Tibial artery (tissue), 4 donors: ENCODE measurements around the gene SLC39A11.

ENCODE experiments used
- DNase-seq, 2 donors: peaks; one replicate each; pipeline ENCODE4 v3.0.0-alpha.2; 2019
- H3K27ac ChIP-seq, 2 donors: fragments of 200-600 bp; sonication (generic) in 1 of 2; 1 replicate in 1 of 2; 2 replicates in 1 of 2; pipeline ENCODE4 v1.5.1; 2018 to 2019; ENCODE audit warnings: mild to moderate bottlenecking in 1 of 2
- H3K27me3 ChIP-seq, 2 donors: fragments of 200-600 bp; sonication (generic) in 1 of 2; one replicate each; pipeline versions ENCODE4 v1.5.1 to v1.6.0; 2016 to 2019
- H3K36me3 ChIP-seq, 3 donors: fragments of 200-600 bp; sonication (generic) in 2 of 3; one replicate each; pipeline ENCODE4 v1.5.1; 2016 to 2019; ENCODE audit warnings: mild to moderate bottlenecking in 2 of 3
- H3K4me1 ChIP-seq, 4 donors: fragments of 200-600 bp; sonication (generic) in 2 of 4; 1 replicate in 3 of 4; 2 replicates in 1 of 4; pipeline ENCODE4 v1.5.1; 2016 to 2019
- H3K4me3 ChIP-seq, 2 donors: fragments of 200-600 bp; sonication (generic) in 1 of 2; 1 replicate in 1 of 2; 2 replicates in 1 of 2; pipeline ENCODE4 v1.5.1; 2018 to 2019; ENCODE audit warnings: mild to moderate bottlenecking in 2 of 2
- H3K9me3 ChIP-seq, 3 donors: fragments of 200-600 bp; sonication (generic) in 1 of 3; one replicate each; pipeline ENCODE4 v1.5.1; 2016 to 2019
- intact Hi-C: fragments of 100-400 bp; cut with DNase I; formaldehyde crosslinking; loops from one replicate; pipeline ENCODE4 v1.15.0; 2023; ENCODE audit warnings: low total_unique reads
- TF ChIP-seq, protein P1 (sequence below), 2 experiments: fragments of 200-600 bp in 1 of 2; fragments of 450-650 bp in 1 of 2; IDR thresholded peaks; one replicate each; pipeline ENCODE4 v1.5.1; 2017 to 2019; ENCODE audit warnings: antibody characterized with exemption in 2 of 2, mild to moderate bottlenecking in 1 of 2, moderate library complexity in 1 of 2

SLC39A11 gene

GRCh38 chr17:72614476-72614870, 478.0 kb downstream of the SLC39A11 start:
- Histone ChIP-seq H3K27ac (no peak overlapping the region), H3K4me1 (no peaks in the 10 kb centered on the region), H3K27me3 (peaks cover 0 to 42% of the 10 kb centered on the region in 2 donors), H3K36me3 (no peaks in the 10 kb centered on the region), H3K4me3 (no peak overlapping the region), H3K9me3 (no peaks in the 10 kb centered on the region)
- intact Hi-C loops = no loop called here
- no peak for DNase-seq
- TF ChIP-seq, protein P1, sequence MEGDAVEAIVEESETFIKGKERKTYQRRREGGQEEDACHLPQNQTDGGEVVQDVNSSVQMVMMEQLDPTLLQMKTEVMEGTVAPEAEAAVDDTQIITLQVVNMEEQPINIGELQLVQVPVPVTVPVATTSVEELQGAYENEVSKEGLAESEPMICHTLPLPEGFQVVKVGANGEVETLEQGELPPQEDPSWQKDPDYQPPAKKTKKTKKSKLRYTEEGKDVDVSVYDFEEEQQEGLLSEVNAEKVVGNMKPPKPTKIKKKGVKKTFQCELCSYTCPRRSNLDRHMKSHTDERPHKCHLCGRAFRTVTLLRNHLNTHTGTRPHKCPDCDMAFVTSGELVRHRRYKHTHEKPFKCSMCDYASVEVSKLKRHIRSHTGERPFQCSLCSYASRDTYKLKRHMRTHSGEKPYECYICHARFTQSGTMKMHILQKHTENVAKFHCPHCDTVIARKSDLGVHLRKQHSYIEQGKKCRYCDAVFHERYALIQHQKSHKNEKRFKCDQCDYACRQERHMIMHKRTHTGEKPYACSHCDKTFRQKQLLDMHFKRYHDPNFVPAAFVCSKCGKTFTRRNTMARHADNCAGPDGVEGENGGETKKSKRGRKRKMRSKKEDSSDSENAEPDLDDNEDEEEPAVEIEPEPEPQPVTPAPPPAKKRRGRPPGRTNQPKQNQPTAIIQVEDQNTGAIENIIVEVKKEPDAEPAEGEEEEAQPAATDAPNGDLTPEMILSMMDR (IDR thresholded peaks at IDR 0.05) = no peak

DNA sequence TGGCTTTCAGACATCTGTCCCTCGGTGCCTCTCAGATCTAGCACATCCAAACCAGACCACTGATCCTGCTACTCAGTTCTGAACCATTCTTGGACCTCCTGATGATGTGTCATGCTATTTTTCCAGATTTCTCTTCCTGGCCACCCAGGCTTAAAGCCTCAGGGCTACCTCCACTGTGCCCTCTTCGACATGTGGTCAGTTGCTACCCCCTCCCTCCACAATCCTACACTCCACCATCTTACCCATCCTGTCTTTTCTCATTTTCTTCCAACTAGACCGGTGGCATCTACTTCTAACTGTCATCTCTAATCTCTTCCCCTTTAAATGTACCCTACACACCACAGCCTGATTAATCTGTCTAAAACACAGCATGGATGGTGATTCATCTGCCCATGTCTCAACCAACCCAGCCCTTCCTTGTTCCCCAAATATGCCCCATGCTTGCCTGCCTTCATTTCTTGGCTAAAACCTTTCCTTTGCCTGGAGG, 478.6 kb downstream of the SLC39A11 start:
- no peak overlapping the region for H3K27ac ChIP-seq
- TF ChIP-seq, protein P1 (IDR thresholded peaks at IDR 0.05) = no peak
- H3K27me3 ChIP-seq = peaks cover 0 to 39% of the 10 kb centered on the region in 2 donors
- no peak for DNase-seq
- no peaks in the 10 kb centered on the region for H3K36me3 ChIP-seq
- intact Hi-C loops = no loop called here
- H3K4me3 ChIP-seq = no peak overlapping the region
- no peaks in the 10 kb centered on the region for H3K9me3 ChIP-seq
- H3K4me1 ChIP-seq = no peaks in the 10 kb centered on the region

GRCh38 chr17:72613396-72613795, 479.1 kb downstream of the SLC39A11 start:
- no peak overlapping the region for H3K27ac ChIP-seq
- no peak for DNase-seq
- no peaks in the 10 kb centered on the region for H3K9me3 ChIP-seq
- intact Hi-C loops = no loop called here
- H3K27me3 ChIP-seq = peaks cover 0 to 39% of the 10 kb centered on the region in 2 donors
- no peak overlapping the region for H3K4me3 ChIP-seq
- H3K36me3 ChIP-seq = no peaks in the 10 kb centered on the region
- TF ChIP-seq, protein P1 (IDR thresholded peaks at IDR 0.05) = no peak
- no peaks in the 10 kb centered on the region for H3K4me1 ChIP-seq

GRCh38 chr17:72611172-72611571, 481.3 kb downstream of the SLC39A11 start:
- Histone ChIP-seq H3K27me3 (peaks cover 0 to 23% of the 10 kb centered on the region in 2 donors), H3K36me3 (no peaks in the 10 kb centered on the region), H3K4me3 (no peak overlapping the region), H3K4me1 (no peaks in the 10 kb centered on the region), H3K27ac (no peak overlapping the region), H3K9me3 (peaks cover 0 to 7% (median 0%) of the 10 kb centered on the region in 3 donors)
- no peak for DNase-seq
- TF ChIP-seq, protein P1 (IDR thresholded peaks at IDR 0.05) = no peak
- intact Hi-C loops = no loop called here

GRCh38 chr17:72609501-72609900, 483.0 kb downstream of the SLC39A11 start:
- DNase-seq = no peak
- Histone ChIP-seq H3K9me3 (peaks cover 0 to 7% (median 0%) of the 10 kb centered on the region in 3 donors), H3K4me3 (no peak overlapping the region), H3K27me3 (peaks cover 0 to 18% of the 10 kb centered on the region in 2 donors), H3K4me1 (no peaks in the 10 kb centered on the region), H3K36me3 (no peaks in the 10 kb centered on the region), H3K27ac (no peak overlapping the region)
- TF ChIP-seq, protein P1 (IDR thresholded peaks at IDR 0.05) = no peak
- intact Hi-C loops = no loop called here

DNA sequence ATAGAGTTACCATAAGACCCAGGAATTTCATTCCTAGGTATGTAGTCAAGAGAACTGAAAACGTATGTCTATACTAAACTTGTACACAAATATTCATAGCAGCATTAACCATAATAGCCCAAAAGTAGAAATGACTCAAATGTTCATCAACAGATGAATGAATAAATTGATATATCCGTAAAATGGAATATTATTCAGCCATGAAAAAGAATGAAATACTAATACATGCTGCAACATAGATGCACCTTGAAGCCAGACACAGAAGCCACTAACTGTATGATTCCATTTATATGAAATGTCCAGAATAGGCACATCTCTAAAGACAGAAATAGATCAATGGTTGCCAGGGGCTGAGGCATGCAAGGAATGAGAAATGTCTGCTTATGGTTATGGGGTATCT, 484.1 kb downstream of the SLC39A11 start:
- Histone ChIP-seq H3K4me3 (no peak overlapping the region), H3K36me3 (no peaks in the 10 kb centered on the region), H3K9me3 (peaks cover 0 to 7% (median 0%) of the 10 kb centered on the region in 3 donors), H3K27ac (no peak overlapping the region), H3K27me3 (peaks cover 0 to 13% of the 10 kb centered on the region in 2 donors), H3K4me1 (no peaks in the 10 kb centered on the region)
- intact Hi-C loops = no loop called here
- TF ChIP-seq, protein P1 (IDR thresholded peaks at IDR 0.05) = no peak
- DNase-seq = no peak
